Measurements from ENCODE around the gene CDKN1A.

The CDKN1A gene

GRCh38 chr6:36684447-36684812, 5.9 kb downstream of the CDKN1A start:
- peaks cover 7% of the 10 kb centered on the region for H3K4me1 ChIP-seq (ENCODE audit: control insufficient read depth, insufficient read depth, low read length)
- H3K4me3 ChIP-seq (ENCODE audit: low read depth, low read length), result no peak overlapping the region
- H3K9me3 ChIP-seq (ENCODE audit: control insufficient read depth, insufficient read depth, low read depth, low read length), result no peaks in the 10 kb centered on the region
- H3K27ac ChIP-seq (ENCODE audit: extremely low read depth, low read depth, low read length), result no peak overlapping the region
- ChIA-PET CTCF (interaction anchor here (0.7 to 8.5 kb wide), 4 partner anchors 40 to 81 kb away, joined by 4 to 47 read pairs (median 9); no protein-coding TSS in a partner anchor), POLR2A (no interaction called here)
- peaks cover 24 to 62% of the 10 kb centered on the region in 2 experiments for H3K36me3 ChIP-seq (ENCODE audit: control insufficient read depth in 2 of 2, insufficient read depth in 1 of 2, low read length in 2 of 2)
- TF ChIP-seq ZNF768 (tag by site-specific recombination; IDR thresholded peaks at IDR 0.05) (peak; percentile 89), ZNF211 (tag by site-specific recombination; IDR thresholded peaks at IDR 0.05; ENCODE audit: low read depth) (no peak)

- H3K4me3 ChIP-seq (ENCODE audit: low read depth, low read length), result no peak overlapping the region
- H3K36me3 ChIP-seq (ENCODE audit: control insufficient read depth in 2 of 2, insufficient read depth in 1 of 2, low read length in 2 of 2), result peaks cover 24 to 62% of the 10 kb centered on the region in 2 experiments
- ChIA-PET CTCF (interaction anchor here (0.6 to 8.5 kb wide), 5 partner anchors 61 to 322 kb away, joined by 3 to 47 read pairs (median 3); no protein-coding TSS in a partner anchor), POLR2A (no interaction called here)
- H3K27ac ChIP-seq (ENCODE audit: extremely low read depth, low read depth, low read length), result no peak overlapping the region
- H3K9me3 ChIP-seq (ENCODE audit: control insufficient read depth, insufficient read depth, low read depth, low read length), result no peaks in the 10 kb centered on the region
- peaks cover 7% of the 10 kb centered on the region for H3K4me1 ChIP-seq (ENCODE audit: control insufficient read depth, insufficient read depth, low read length)
- TF ChIP-seq ZSCAN5A (tag by site-specific recombination; IDR thresholded peaks at IDR 0.05), result no peak
Observed at GRCh38 chr6:36685166-36685924, 6.8 kb downstream of the CDKN1A start.

GRCh38 chr6:36685926-36686667, 7.6 kb downstream of the CDKN1A start:
- Histone ChIP-seq H3K9me3 (ENCODE audit: control insufficient read depth, insufficient read depth, low read depth, low read length) (no peaks in the 10 kb centered on the region), H3K36me3 (ENCODE audit: control insufficient read depth in 2 of 2, insufficient read depth in 1 of 2, low read length in 2 of 2) (peaks cover 24 to 57% of the 10 kb centered on the region in 2 experiments), H3K4me3 (ENCODE audit: low read depth, low read length) (no peak overlapping the region), H3K27ac (ENCODE audit: extremely low read depth, low read depth, low read length) (no peak overlapping the region), H3K4me1 (ENCODE audit: control insufficient read depth, insufficient read depth, low read length) (peaks cover 7% of the 10 kb centered on the region)
- TF ChIP-seq ZFHX2 (tag by site-specific recombination; conservative IDR thresholded peaks at IDR 0.05) (no peak), ZNF302 (tag by site-specific recombination; IDR thresholded peaks at IDR 0.05; ENCODE audit: low read depth) (no peak), ZNF280D (tag by site-specific recombination; IDR thresholded peaks at IDR 0.05) (no peak), ZNF341 (tag by site-specific recombination; IDR thresholded peaks at IDR 0.05; ENCODE audit: low read depth) (peak; percentile 40), ZNF140 (tag by site-specific recombination; IDR thresholded peaks at IDR 0.05) (peak; percentile 50; the same call in 1 of the 2 replicates), ZBTB26 (tag by site-specific recombination; optimal IDR thresholded peaks at IDR 0.05) (no peak), SP7 (tag by site-specific recombination; IDR thresholded peaks at IDR 0.05) (no peak), ZNF23 (tag by site-specific recombination; IDR thresholded peaks at IDR 0.05; ENCODE audit: borderline replicate concordance) (no peak), ZBTB6 (tag by site-specific recombination; IDR thresholded peaks at IDR 0.05) (no peak), MYNN (tag by site-specific recombination; IDR thresholded peaks at IDR 0.05; ENCODE audit: borderline replicate concordance) (no peak)
- CTCF ChIA-PET, result interaction anchor here (0.6 to 1.3 kb wide), 3 partner anchors 38 to 322 kb away, joined by 3 read pairs; no protein-coding TSS in a partner anchor
- POLR2A ChIA-PET, result interaction anchor here (2.9 kb wide), 1 partner anchor 7 kb away, joined by 10 read pairs; the partner anchor contains the start of gene CDKN1A
